Stimulated activated CD4-positive, alpha-beta T cell treated with anti-CD3 and anti-CD28 coated beads, Interleukin-1b, Interleukin-23, amount 100 ng/mL, for 1 hour (primary cell): Measurements from ENCODE around the gene DNM3.

Experiments
- DNase-seq, 2 donors: peaks; one replicate each; pipeline ENCODE4 v3.0.0-alpha.2; 2020; ENCODE audit warnings: low read depth in 2 of 2

DNM3 gene

DNA sequence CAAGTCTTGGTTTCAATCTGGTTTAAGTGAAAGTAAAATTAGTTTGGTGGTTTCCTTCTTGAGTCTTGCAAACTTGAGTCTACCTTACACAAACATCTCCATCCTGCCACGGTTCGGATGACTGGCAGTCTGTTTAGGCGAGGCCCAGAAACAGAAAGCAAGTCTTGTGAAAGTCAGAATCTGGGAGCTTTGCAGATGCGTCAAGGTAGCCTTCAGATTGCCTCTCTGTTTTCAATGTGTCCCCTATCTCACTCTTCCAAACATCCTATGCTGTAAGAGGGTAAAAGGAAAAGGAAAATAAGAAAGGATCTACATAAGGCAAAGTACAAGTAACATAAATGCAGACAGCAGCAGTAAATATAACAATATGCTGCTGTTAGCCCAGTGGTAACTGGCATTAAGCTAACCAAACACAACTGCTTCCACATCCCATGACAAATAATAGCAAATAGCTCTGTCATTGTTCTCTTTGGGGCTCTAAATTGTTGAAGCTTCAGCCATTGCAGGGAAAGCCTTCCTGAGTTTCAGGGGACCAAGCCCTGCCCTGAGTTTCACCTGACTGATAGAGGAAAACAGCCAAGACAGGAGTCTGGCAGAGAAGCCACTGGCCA is 552.9 kb downstream of the DNM3 start:
- peak; percentile 15 to 27 for DNase-seq

DNA sequence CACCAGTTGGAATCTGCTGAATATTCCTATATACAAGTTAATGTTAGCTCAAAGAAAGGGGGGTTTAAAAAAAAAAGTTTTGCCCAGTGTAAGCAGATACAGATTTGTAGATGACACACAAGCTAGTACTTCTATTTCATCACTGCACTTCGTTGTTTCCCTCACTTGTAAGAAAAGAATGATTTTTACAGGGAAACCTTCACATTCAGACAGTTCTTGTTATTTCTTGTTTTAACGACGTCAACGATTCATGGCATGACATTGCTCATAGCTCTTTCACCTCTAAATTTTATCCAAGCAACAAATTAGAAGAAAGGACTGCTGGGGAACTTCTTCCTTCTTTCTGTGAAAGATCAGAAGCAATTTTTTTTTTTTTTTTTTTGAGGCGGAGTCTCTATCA is 553.5 kb downstream of the DNM3 start:
- DNase-seq: no peak

DNA sequence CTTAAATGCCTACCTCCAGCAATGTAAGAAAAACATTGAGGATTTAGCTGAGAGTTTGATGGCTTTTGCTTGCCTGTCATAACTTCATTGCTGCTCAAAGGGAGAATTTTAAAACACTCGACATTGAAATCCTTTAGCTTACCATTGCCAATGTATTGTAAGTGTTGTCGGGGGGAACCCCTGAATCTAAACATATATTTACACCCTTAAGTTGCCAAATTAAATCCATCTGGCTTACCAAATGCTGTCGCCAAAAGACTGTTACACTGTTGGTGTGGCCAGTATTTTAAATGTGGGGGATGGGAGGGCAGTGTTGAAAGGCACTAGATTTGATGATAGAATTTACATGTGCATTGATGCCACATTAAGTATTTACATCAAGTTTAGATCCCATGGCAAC is 554.3 kb downstream of the DNM3 start:
- no peak for DNase-seq

DNA sequence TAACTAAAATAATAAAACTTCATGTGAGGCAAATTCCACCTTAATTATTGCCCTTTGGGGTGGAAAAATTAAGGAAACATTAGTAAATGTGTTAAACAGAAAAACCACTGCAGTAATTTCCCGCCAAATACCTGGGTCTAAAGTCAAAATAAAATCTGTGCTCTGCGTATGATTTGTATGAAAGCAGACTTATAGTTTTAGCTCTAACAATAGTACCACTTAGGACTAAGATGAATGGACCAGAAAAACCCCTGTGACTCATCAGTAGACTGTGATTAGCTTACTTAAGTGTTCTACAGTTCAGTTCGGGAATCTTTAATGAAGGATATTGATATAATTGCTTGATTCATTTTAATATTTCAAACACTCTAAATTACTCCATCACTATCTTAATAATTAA is 555.9 kb downstream of the DNM3 start:
- DNase-seq: no peak

DNA sequence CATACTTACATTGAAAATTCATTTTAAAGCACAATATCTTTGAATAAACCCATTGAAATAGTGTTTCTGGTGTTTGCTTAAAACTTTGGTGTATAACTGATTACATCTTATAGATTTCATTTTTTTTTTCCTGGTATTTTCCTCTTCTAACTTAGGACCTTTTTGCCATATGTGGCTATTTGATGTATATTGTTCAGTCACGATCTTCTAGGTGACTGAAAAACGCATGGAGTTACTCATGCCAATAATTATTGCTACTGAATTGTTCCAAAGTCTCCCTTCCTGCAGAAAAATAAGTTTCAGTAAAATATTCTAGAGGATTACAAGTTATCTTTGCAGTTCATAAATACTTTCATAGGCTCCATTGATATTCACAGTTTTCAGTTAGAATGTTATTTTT is 556.3 kb downstream of the DNM3 start:
- DNase-seq: no peak

DNA sequence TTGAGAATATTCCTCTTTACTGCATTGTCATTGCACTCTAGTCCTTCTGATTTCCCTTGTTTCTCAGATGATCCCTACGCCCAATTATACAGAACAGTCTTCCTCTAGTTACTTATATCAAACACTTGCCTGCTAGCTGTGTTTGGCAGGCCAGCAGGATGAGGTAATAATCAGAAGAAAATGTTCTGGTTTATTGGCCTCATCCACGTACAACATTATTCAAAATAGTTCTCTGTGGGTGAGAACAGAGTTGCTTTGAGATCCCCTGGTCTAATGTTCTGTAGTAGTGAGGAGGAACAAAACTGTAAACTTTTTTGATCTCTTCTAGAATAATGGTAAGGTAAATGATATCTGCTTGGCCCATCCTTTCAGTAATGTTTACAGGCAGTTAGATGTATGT is 556.9 kb downstream of the DNM3 start:
- no peak for DNase-seq

DNA sequence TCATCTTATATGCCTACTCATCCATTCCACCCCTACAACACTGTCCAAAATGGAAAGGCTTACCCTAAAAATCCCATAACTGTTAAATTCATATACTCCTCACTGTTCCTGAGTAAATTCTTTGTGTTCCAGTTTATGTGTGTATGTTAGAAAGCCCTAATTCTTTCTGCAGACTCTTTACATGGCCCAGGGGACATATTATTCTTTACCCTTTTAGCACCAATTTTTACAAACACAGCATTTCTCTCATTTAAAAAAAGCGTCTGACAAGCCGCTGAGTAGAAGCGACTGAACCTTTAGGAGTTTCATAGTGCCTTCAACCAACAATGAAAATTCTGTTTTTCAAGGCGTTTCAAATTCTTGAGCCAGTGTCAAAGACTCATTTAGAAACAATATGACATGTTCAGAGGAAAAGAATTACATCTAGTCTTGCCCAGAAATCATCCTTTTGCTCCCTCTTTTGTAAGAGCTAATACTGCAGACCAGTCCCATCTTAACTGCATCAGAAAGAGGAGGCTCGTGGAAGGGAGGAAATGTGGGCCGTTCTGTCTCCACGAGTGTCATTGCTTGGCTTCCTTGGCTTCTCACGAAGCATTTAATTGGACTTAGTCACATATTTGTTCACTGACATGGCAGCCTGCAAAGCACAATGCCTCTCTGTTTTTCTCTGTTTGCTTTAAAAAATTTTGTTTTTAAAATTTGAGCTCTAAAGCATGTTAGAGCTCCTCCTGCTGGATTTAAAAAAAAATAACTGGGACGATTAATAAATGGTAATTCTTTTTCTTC is 557.9 kb downstream of the DNM3 start:
- no peak for DNase-seq

DNA sequence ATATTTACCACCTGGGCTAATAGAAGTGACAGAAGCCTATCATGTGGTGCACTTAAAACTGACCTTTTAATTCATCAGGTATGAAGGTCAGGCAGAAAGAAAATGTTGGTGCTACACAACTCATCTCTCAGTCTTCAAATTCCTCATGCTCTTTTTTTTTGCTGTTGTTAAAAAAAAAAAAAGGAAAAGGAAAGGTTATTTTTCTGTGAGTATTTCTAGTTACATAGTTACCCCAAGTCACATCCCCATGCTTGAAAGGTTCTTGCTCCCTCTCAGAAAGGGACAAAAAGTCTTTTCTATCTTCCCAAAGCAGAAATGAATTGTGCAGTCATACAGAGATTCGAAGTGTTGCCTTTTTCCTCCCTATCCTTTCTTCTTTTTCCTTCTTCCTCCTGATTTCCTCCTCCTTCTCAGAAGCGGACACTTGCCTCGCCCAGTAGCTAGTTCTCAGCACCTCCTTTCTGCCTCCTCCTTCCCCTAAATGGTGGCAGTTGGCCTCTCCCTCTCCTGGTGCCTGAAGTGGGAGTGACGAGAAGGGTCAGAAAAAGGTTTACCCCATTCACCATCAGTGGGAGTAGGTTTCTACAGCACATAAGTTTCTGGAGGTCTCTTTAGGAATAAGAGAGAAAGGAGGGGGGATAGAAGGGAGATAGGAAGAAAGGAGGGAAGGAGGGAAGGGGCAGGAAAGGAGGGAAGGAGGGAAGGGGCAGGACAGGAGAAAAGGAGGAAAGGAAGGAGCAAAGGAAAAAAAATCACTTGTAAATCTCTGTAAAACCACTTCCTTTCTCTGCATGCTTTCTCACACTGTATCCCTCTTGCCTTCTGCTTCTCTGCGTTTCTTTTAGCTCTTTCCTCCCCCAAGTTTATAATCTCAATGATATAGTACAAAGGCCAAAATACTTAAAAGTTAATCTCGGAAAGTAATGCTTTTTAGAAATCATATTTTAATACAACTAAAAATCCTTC is 558.7 kb downstream of the DNM3 start:
- DNase-seq: no peak

DNA sequence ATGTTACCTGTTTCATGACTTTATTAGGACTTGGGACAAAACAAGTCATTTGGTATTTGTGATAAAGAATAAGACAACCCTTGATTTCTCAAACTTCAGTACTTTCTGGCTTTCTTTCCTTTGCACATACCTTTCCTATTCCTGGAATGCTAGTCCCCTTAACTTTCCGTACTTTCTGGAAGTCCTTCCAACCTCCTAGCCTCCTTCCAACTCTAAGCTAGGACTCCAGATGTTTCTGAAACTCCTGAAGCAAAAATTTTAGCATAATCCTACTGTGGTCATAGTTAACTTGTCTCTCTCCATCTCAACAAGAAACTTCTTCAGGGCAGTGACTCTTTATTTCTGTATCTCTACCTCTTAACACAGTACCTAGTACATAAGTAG is 559.4 kb downstream of the DNM3 start:
- DNase-seq: no peak

DNA sequence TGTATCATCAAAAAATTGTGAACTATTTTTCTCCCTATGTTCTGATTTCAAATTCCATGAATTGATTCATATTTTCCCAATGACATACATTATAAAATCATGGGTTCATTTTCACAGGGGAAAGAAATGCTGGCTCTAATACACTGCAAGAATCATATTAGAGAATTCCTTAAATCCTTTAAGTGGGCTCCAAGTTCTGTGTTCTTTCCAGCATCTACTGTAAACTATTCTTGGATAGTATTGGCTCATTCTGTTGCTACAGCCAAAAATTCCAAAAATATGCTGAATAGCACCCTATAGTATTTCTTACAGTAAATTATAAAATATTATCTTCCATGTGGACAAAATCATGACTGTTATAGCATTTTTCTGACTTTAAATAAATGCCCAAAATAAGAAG is 560.2 kb downstream of the DNM3 start:
- DNase-seq: no peak

DNA sequence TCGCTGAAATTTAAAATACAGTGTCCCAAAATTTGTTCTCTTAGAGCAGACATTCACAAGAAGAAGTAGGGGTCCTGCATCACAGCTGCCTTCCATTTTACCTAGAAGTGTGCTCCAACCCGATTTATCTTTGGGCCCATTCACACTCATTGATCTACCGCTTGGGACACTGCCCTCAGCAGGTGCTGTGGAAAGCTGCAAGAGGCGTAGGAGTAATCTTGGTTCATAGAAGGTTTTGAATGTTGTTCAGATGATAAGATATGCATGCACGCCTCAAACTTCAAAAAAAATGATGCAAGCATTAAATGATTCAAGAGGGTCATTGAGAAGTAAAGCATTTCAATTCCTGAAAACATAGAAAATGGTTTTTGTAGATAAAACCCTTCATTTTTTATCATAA is 560.6 kb downstream of the DNM3 start:
- DNase-seq: no peak

DNA sequence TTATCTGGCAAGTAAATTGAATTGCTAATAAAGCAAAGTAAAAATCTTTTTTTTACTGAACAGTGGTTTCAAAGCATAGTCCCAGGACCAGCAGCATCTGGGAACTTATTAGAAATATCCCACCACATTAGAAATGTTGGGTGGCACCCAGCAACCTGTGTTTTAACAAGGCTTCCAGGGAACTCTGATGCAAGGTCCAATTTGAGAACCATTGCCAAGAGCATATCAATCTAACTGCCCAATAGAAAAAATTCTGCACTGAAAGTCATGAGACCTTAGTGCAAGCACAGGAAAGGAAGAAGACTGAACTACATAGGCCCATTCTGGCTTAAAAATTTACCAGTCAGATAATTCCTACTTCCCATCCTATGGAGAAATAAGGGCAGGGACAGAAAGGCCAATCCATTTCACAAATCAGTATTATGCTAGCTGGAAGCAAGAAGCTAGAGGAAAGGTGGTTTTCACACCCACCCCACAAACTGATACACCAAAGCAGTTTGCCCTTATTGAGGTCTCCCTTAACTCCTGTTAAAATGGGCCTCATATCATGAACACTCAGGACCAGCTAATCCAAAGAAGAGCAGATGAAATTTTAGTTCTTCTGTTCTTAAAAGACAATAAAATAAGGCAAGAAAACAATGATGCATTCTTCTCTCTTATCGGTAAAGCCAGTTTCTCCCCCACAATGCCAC is 561.7 kb downstream of the DNM3 start:
- DNase-seq: no peak

DNA sequence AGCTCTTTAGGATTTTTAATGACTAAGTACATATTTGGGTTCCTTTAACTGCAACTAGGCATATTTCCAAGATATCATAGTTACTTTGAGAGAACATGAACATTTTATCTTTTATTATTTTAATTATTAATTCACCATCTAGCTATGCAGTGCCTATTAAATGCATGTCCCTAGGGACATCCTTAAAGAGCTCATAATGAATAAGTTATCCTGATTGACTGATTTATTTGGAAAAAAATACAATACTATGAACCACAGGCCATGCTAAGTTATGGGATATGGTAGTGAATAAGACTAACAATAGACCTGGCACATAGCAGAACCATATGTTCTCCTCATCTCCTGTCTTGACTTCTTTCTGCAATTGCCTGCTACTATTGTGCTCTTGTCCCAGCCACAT is 562.8 kb downstream of the DNM3 start:
- DNase-seq: no peak

DNA sequence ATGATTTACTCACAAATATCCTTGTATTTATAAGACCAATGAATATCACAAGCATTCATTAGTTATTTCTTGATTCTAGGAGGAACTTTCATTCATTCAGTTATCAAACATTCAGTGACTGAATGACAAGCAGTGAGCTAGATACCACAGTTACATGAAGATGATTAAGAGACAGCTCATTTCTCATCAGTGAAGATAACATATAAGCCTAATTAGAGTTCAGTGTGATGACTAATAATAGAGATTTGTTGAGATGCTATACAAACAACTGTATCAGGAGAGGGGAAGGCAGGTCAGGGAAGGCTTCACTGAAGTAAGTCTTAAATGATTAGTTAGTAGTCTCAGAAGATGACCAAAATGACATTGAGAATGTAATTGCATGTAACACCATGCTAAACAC is 564.6 kb downstream of the DNM3 start:
- DNase-seq: no peak

DNA sequence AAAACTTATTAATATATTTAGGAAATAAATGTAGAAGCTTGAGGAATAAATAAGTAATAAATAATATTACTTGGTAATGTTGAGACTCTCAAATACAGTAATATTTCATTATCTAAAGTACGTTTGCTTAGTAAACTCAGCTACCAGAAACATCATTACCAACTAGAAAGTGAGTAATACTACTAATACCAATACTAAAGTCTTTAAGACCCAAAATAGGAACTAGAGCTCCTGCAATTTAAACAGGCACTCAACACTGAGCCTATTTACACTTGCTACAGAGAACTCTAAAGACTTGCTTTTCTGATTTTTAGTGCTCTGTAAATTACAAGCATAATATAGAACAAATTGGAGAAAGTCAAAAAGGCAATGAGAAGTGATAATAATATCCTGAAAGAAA is 565.7 kb downstream of the DNM3 start:
- DNase-seq: no peak

DNA sequence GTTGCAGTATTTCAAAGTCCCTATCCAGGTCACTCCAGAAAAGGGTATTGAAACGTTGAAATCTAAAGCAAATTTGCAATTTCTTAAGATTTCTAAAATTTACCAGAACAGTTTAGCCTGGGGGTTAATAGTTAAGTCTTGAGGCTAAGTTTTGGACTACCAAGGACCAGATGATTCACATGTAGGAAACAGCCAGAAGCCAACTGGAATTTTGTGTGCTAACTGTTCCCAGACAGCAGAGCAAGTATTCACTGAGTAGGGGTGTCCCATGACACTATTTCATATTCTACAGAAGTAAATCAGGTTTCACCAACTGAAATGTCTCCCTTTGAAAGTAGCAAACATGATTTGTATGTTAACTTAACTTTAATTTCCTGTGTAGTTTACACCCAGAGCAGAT is 567.7 kb downstream of the DNM3 start:
- DNase-seq: no peak

DNA sequence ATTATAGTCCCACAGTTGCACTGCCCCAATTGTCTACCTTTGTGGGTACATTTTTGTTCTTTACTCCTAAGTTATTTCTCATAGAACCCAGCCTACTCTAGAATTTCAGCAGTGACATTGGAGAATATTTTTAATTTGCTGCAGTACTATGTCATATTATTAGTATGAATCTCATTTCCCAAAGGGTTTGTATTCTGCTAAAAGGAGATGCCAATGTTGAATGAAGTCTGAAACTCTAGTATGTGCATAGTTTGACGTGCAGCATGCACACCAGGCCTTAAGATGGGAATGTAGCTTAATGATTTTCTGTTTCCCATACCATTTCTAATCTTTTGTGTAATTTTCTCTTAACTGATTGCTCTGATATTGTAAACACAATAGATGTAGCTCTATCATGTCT is 568.7 kb downstream of the DNM3 start:
- DNase-seq: no peak

DNA sequence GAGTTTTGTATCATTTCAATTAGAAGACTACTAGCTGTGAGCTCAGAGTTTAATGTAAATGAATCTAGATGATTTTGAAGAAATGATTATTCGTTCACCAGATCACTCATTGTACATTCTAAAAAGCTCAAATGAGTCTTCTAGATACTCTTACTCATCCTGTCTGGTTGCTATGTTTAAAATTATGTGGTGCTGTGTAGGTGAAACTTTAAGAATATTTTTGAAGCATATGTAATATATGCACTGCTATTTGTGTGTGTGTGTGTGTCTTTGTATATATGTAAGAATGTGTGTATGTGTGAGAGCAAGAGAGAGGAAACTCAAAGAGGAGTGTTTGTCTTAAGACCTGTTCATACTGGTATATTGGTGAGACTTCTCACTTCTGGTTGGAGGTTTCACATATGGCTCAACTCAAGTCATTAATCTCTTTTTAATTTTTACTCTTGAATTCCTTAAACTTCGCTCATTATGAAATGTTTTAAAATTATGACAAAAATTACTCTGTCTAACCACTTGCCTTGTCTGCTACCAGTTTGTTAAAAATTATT is 570.6 kb downstream of the DNM3 start:
- DNase-seq: no peak

DNA sequence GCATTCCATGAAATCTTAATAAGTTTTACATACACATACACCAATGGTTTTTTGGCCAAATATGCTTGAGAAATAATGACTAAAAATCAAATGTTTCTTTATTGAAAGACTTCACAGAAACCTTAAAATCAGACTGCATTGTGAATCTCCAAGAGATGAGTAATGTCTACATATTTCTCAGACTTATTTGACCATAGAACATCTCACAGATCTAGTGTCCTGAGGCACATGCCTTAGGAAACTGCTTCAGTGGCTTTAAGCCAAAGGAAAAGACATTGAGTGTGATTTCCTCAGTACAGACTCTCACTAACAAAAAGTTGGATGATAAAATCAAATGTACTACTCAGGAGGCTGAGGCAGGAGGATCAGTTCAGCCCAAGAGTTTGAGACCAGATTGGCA is 573.0 kb downstream of the DNM3 start:
- no peak for DNase-seq

DNA sequence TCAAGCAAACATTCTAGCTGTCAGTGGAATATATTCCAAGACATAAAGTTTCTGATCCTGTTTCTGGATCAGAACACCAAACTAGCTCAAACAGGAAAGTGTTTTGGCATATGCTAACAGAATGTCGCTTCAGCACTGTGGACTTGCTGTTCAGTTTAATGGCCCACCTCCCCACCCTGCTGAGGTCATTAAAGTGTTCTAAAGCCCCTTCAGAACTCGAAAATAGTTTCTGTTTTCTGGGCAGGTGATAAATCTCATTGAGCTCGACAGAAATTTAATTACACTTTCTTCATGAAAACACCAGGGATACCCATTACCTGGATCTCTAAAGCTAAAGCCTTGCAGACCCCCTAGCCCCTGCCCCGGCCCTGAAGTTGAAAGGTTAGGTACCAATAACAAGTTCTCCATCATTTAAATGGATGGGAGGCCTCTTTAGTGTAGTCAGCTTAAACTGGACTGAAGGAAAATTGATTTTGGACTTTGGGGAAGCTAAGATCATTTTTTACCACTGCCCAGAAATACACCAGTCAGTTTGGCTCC is 575.3 kb downstream of the DNM3 start:
- DNase-seq: no peak

DNA sequence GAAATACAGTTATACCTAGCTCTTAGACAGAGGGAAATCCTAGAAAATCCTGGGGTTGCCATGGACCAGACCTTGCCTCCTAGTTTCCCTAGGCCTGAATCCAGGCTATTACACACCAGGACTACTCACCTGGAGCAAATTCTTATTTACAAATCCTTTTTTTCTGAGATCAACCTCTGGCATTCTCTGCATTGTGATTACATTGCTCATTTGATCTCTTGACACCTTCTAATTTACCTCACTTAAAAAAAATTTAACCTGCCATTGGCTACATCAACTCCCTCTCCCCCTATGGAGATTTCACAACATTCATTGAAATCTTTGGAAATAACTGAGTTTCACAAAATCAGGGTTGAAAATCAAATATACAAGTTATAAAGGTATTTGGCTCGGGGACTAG is 576.3 kb downstream of the DNM3 start:
- DNase-seq: no peak

DNA sequence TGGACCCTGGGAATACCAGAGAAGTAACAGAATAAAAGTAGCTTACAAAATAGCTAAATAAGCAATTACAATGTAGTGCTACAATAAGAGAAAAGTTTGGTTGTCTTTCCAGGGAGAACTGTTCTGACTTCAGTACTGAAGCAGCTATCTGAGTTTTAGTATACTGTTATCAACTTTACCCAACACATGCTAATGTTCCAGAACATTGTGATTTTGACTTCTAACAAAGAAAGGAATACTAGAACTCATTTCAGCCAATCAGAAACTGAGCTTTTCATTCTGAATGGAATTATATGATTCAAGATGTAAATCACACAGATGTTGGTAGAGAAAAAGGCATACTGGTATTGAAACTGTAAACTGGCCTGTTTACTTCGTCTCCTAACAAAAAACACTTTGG is 579.1 kb downstream of the DNM3 start, which contains the start of gene C1orf105:
Gene C1orf105 (plus strand): TSS at position 301 of the 400 bp plus-strand sequence. CDS start 201 bp downstream, outside the sequence.
- no peak for DNase-seq
